Measurements from ENCODE around the gene SERPINA6. TPM values are rescaled to one million over a fixed set of nuclear protein-coding genes. Genes with fewer than 3 reads are reported as not detected.

The SERPINA6 gene
- total and polyA plus RNA-seq, 3 donors from 2014 or later = 1.8 TPM; not detected in 2

DNA sequence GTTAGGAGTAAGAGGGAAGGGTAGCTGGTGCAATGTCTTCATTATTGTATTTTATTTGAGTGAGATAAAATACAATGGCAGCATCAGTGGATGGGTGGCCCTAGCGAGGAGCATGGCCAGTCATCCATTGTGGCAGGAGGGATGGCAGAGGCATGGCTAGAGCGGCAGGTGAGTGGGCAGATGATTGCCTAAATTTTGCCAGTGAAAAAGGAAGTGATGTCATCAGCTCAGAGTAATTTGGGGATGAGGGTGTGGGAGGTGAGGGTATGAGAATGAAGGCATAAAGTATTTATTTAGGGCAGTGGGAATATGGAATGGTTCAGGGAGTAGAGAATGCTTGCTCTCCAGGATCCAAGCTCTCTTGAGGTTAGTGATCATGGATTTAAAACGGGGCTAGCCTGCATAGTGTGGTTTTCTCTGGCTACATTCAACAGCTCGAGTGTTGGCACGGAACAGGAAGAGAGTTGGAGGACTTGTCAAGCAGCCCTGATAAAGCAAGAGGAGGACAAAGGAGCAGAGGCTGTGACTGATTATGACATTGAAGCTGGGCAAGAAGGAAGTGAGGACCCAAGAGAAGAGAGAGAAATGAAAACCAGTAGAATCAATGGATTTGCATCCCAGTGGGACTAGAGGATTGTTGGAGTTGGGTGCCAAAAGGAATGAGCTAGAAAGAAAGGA is 18.7 kb upstream of the SERPINA6 start:
- Histone ChIP-seq H3K36me3 (ENCODE audit: low read depth, missing control alignments) (no peaks in the 10 kb centered on the region), H3K27ac (no peak overlapping the region), H3K4me3 (no peak overlapping the region), H3K27me3 (no peaks in the 10 kb centered on the region), H3K4me1 (no peaks in the 10 kb centered on the region), H3K9me3 (no peaks in the 10 kb centered on the region)
- WGBS, 2 donors = 69 to 77% methylated on average over 5 of the region's 5 CpGs
- no peak for DNase-seq
- intact Hi-C loops (cut with DNase I; ENCODE audit: low total_unique reads) = no loop called here
- TF ChIP-seq POLR2A (IDR thresholded peaks at IDR 0.05) = no peak

DNA sequence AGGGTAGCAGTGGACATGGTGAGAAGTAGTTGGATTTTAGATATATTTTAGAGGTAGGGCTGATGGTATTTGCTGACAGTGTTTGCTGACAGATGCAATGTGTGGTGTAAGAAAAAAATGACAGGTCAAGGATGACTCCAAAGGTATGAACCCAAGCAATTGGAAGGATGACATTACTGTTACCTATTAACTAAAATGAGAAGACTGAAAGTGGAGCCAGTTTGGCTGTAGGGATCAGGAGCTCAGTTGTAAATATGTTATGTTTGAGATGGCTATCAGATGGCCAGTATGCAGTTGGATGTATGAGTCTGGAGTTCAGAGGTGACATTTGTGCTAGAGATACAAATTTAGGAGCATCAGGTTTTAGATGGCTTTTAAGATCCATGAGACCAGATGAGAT is 17.4 kb upstream of the SERPINA6 start:
- H3K36me3 ChIP-seq (ENCODE audit: low read depth, missing control alignments) = no peaks in the 10 kb centered on the region
- intact Hi-C loops (cut with DNase I; ENCODE audit: low total_unique reads) = no loop called here
- no peak for DNase-seq
- no peaks in the 10 kb centered on the region for H3K27me3 ChIP-seq
- H3K4me1 ChIP-seq = no peaks in the 10 kb centered on the region
- H3K27ac ChIP-seq = no peak overlapping the region
- H3K9me3 ChIP-seq = no peaks in the 10 kb centered on the region
- H3K4me3 ChIP-seq = no peak overlapping the region
- TF ChIP-seq POLR2A (IDR thresholded peaks at IDR 0.05) = no peak
- TF ChIP-seq, protein P1, sequence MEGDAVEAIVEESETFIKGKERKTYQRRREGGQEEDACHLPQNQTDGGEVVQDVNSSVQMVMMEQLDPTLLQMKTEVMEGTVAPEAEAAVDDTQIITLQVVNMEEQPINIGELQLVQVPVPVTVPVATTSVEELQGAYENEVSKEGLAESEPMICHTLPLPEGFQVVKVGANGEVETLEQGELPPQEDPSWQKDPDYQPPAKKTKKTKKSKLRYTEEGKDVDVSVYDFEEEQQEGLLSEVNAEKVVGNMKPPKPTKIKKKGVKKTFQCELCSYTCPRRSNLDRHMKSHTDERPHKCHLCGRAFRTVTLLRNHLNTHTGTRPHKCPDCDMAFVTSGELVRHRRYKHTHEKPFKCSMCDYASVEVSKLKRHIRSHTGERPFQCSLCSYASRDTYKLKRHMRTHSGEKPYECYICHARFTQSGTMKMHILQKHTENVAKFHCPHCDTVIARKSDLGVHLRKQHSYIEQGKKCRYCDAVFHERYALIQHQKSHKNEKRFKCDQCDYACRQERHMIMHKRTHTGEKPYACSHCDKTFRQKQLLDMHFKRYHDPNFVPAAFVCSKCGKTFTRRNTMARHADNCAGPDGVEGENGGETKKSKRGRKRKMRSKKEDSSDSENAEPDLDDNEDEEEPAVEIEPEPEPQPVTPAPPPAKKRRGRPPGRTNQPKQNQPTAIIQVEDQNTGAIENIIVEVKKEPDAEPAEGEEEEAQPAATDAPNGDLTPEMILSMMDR (IDR thresholded peaks at IDR 0.05) = no peak

DNA sequence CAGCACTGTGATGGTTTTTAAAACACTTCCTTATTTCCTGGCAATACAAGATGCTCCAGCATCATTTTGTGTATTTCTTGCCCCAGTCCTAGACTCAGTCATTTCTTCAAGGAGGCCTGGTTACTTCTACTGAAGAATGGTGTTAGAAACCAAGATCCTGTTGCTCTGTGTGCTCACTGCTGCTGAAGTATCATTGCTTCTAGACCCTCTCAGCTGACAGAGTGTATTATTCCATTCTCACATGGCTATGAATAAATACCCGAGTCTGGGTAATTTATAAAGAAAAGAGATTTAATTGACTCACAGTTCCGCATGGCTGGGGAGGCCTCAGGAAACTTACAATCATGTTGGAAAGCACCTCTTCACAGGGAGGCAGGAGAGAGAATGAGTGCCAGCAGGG is 14.9 kb upstream of the SERPINA6 start:
- TF ChIP-seq, protein P1 (IDR thresholded peaks at IDR 0.05) = no peak
- no peak for TF ChIP-seq POLR2A (IDR thresholded peaks at IDR 0.05)
- DNase-seq = no peak
- H3K27me3 ChIP-seq = no peaks in the 10 kb centered on the region

DNA sequence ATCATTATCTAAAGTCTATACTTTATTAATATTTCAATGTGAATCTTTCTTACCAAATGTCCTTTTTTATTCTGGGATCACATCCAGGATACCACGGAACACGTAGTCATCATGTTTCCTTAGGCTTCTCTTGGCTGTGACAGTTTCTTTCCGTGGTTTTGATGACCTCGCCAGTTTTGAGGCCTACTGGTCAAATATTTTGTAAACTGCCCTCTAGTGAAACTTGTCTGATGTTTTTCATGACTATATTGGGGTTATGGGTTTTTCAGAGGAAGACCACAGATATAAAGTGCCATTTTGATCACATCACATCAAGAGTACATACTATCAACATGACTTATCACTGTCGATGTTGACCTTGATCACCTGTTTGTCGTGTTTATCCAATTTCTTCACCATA is 14.1 kb upstream of the SERPINA6 start:
- no peaks in the 10 kb centered on the region for H3K27me3 ChIP-seq
- intact Hi-C loops (cut with DNase I; ENCODE audit: low total_unique reads) = no loop called here

More for the DNA sequence above, 14.9 kb upstream of the SERPINA6 start:
- Histone ChIP-seq H3K36me3 (ENCODE audit: low read depth, missing control alignments) (no peaks in the 10 kb centered on the region), H3K4me1 (no peaks in the 10 kb centered on the region), H3K4me3 (no peak overlapping the region), H3K9me3 (no peaks in the 10 kb centered on the region), H3K27ac (no peak overlapping the region)
- intact Hi-C loops (cut with DNase I; ENCODE audit: low total_unique reads) = no loop called here
- 91 to 97% methylated on average over 2 of the region's 2 CpGs for WGBS, 2 donors

DNA sequence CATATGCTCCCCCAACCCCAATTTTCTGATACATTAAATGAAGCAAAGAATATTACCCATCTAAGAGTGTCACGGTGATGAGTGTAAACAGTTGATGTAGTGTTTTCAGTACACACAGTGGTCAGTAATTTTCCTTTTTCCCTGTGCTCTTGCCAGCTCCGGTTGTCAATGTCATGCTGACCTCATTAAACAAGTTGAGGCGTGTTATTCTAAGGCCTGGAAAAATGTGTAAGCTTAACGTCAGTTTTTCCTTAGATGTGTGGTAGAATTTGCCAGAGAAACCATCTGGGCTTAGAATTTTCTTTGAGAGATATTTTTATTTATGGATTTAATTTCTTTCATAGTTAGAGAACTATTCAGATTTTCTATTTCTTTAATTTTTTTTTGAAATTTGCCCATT is 11.7 kb upstream of the SERPINA6 start:
- Histone ChIP-seq H3K9me3 (no peaks in the 10 kb centered on the region), H3K4me1 (no peaks in the 10 kb centered on the region), H3K36me3 (ENCODE audit: low read depth, missing control alignments) (no peaks in the 10 kb centered on the region), H3K4me3 (no peak overlapping the region), H3K27me3 (no peaks in the 10 kb centered on the region), H3K27ac (no peak overlapping the region)
- TF ChIP-seq POLR2A (IDR thresholded peaks at IDR 0.05) = no peak
- TF ChIP-seq, protein P1 (IDR thresholded peaks at IDR 0.05) = no peak
- WGBS, 2 donors = 60 to 72% methylated on average over 4 of the region's 4 CpGs
- no peak for DNase-seq
- intact Hi-C loops (cut with DNase I; ENCODE audit: low total_unique reads) = no loop called here

More for the DNA sequence above, 14.1 kb upstream of the SERPINA6 start:
- Histone ChIP-seq H3K27ac (no peak overlapping the region), H3K4me1 (no peaks in the 10 kb centered on the region), H3K9me3 (no peaks in the 10 kb centered on the region), H3K4me3 (no peak overlapping the region), H3K36me3 (ENCODE audit: low read depth, missing control alignments) (no peaks in the 10 kb centered on the region)
- 80 to 82% methylated on average over 6 of the region's 6 CpGs for WGBS, 2 donors
- no peak for TF ChIP-seq POLR2A (IDR thresholded peaks at IDR 0.05)
- TF ChIP-seq, protein P1 (IDR thresholded peaks at IDR 0.05) = no peak
- DNase-seq = no peak

Measured in testis (tissue), 3 donors.